KMS-11 (cell line): Measurements from ENCODE around the gene ZSCAN25.

Experiments used
- H2AFZ ChIP-seq: fragments of 200-600 bp; sonication (generic); 2 replicates; pipeline ENCODE4 v1.6.1; 2016; ENCODE audit warnings: antibody characterized with exemption, mixed run types, low read depth
- H3K27ac ChIP-seq: fragments of 200-600 bp; sonication (generic); 2 replicates; pipeline ENCODE4 v1.6.1; 2016; ENCODE audit warnings: mild to moderate bottlenecking, mixed run types
- H3K27me3 ChIP-seq: fragments of 200-600 bp; sonication (generic); 2 replicates; pipeline ENCODE4 v1.6.1; 2017; ENCODE audit warnings: mild to moderate bottlenecking, low read depth, mixed run types, moderate library complexity; ENCODE audit not compliant: insufficient read depth
- H3K36me3 ChIP-seq: fragments of 200-600 bp; sonication (generic); 2 replicates; pipeline ENCODE4 v1.6.1; 2017; ENCODE audit warnings: mild to moderate bottlenecking, mixed run types; ENCODE audit not compliant: insufficient read depth
- H3K4me1 ChIP-seq: fragments of 200-600 bp; sonication (generic); 2 replicates; pipeline ENCODE4 v1.6.1; 2016; ENCODE audit warnings: mild to moderate bottlenecking, low read depth, mixed run types; ENCODE audit not compliant: poor library complexity, severe bottlenecking
- H3K4me2 ChIP-seq: fragments of 200-600 bp; sonication (generic); 2 replicates; pipeline ENCODE4 v1.7.0; 2016; ENCODE audit warnings: mild to moderate bottlenecking, mixed run types
- H3K4me3 ChIP-seq: fragments of 200-600 bp; sonication (generic); IDR thresholded peaks from 2 replicates; pipeline ENCODE4 v1.6.1; 2017; ENCODE audit warnings: low read depth, low read length, mixed read lengths; ENCODE audit not compliant: insufficient read depth
- H3K79me2 ChIP-seq: fragments of 200-600 bp; sonication (generic); 2 replicates; pipeline ENCODE4 v1.6.1; 2016; ENCODE audit warnings: low read depth, mixed run types; ENCODE audit not compliant: insufficient read depth
- H3K9ac ChIP-seq: fragments of 200-600 bp; sonication (generic); 2 replicates; pipeline ENCODE4 v1.6.1; 2016; ENCODE audit warnings: mild to moderate bottlenecking, mixed run types
- H4K20me1 ChIP-seq: fragments of 200-600 bp; sonication (generic); 2 replicates; pipeline ENCODE4 v1.6.1; 2016; ENCODE audit warnings: mild to moderate bottlenecking, mixed run types; ENCODE audit not compliant: insufficient read depth
- TF ChIP-seq, protein P1 (sequence below): fragments of 200-600 bp; sonication (generic); conservative IDR thresholded peaks from 2 replicates; pipeline ENCODE4 v1.6.1; 2017; ENCODE audit warnings: low read depth, mild to moderate bottlenecking, antibody characterized with exemption, low read length, moderate library complexity, mixed read lengths

ZSCAN25 gene

DNA sequence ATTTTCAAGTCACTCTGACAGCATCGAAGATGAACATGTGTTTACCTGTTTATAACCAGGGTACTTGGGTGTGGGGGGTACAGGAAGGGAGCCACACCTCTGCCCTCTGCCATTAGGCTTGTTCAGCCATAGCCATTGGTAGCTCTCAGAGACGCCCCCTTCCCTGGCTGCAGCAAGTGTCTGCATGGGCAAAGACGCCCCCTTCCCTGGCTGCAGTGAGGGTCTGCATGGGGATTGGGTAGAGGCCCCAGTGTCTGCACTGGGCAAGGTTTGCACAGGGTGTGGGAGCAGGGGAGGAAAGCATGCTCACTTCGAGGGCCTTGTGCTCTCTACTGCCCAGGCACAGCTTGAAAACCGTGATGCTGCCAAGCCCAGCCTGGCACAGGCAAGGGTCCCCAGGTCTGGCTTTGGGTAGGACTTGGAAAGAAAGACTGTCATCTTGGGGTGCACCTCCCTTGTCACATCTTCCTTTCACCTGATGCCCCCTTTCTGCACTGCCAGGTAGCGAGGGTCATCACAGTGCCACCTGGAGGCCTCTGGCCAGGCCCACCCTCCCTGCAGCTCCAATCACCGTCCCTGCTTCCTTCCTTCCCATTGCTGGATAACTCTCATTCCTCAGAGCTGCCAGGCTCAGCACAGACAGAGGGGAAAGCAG, 15.0 kb upstream of the ZSCAN25 start:
- Histone ChIP-seq H4K20me1 (no peaks in the 10 kb centered on the region), H3K4me1 (no peaks in the 10 kb centered on the region), H3K4me3 (no peak overlapping the region), H3K79me2 (no peaks in the 10 kb centered on the region), H3K36me3 (no peaks in the 10 kb centered on the region), H2AFZ (no peak overlapping the region), H3K27ac (no peak overlapping the region), H3K9ac (no peak overlapping the region), H3K27me3 (no peaks in the 10 kb centered on the region), H3K4me2 (no peak overlapping the region)
- TF ChIP-seq, protein P1, sequence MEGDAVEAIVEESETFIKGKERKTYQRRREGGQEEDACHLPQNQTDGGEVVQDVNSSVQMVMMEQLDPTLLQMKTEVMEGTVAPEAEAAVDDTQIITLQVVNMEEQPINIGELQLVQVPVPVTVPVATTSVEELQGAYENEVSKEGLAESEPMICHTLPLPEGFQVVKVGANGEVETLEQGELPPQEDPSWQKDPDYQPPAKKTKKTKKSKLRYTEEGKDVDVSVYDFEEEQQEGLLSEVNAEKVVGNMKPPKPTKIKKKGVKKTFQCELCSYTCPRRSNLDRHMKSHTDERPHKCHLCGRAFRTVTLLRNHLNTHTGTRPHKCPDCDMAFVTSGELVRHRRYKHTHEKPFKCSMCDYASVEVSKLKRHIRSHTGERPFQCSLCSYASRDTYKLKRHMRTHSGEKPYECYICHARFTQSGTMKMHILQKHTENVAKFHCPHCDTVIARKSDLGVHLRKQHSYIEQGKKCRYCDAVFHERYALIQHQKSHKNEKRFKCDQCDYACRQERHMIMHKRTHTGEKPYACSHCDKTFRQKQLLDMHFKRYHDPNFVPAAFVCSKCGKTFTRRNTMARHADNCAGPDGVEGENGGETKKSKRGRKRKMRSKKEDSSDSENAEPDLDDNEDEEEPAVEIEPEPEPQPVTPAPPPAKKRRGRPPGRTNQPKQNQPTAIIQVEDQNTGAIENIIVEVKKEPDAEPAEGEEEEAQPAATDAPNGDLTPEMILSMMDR = no peak

DNA sequence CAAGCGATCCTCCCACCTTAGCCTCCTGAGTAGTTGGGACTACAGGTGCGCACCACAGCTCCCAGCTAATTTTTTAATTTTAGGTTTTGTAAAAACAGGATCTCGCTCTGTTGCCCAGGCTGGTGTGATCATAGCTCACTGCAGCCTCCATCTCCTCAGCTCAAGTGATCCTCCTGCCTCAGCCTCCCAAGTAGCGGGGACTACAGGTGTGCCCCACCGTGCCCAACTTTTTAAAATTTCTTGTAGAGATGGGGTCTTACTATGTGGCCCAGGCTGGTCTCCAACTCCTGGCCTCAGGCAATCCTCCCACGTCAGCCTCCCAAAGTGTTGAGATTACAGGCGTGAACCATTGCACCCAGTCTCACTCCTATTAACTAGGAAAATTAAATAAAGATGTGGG, 11.2 kb upstream of the ZSCAN25 start:
- no peaks in the 10 kb centered on the region for H3K27me3 ChIP-seq
- no peak overlapping the region for H3K27ac ChIP-seq
- no peak overlapping the region for H3K4me2 ChIP-seq
- H3K79me2 ChIP-seq = no peaks in the 10 kb centered on the region
- H3K4me3 ChIP-seq = no peak overlapping the region
- H3K9ac ChIP-seq = no peak overlapping the region
- no peaks in the 10 kb centered on the region for H3K4me1 ChIP-seq
- H2AFZ ChIP-seq = no peak overlapping the region
- TF ChIP-seq, protein P1 = no peak
- no peaks in the 10 kb centered on the region for H4K20me1 ChIP-seq
- H3K36me3 ChIP-seq = no peaks in the 10 kb centered on the region

DNA sequence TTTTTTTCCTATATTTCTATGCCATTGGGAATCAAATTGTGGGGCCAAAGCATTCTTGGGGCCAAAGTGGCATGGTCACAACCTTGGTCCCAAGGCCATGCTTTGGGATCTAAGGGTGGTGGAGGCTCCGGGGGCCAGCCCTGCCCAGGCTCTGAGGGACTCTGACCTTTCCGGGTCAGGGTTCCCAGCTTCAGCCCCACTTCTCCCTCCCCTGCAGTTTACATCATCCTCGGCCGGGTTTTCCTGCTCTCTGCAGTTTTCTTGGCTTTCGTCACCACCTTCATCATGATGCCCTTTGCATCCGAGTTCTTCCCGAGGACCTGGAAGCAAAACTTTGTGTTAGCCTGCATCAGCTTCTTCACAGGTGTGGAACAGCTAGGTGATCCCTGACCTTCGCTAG, 10.2 kb upstream of the ZSCAN25 start:
- no peaks in the 10 kb centered on the region for H3K27me3 ChIP-seq
- no peak overlapping the region for H3K4me3 ChIP-seq
- H3K36me3 ChIP-seq = no peaks in the 10 kb centered on the region
- no peak overlapping the region for H3K4me2 ChIP-seq
- no peaks in the 10 kb centered on the region for H4K20me1 ChIP-seq
- H3K4me1 ChIP-seq = no peaks in the 10 kb centered on the region
- H3K79me2 ChIP-seq = no peaks in the 10 kb centered on the region
- TF ChIP-seq, protein P1 = no peak
- H2AFZ ChIP-seq = no peak overlapping the region
- H3K27ac ChIP-seq = no peak overlapping the region
- no peak overlapping the region for H3K9ac ChIP-seq

- Histone ChIP-seq H3K4me1 (no peaks in the 10 kb centered on the region), H2AFZ (no peak overlapping the region), H3K9ac (no peak overlapping the region), H3K36me3 (no peaks in the 10 kb centered on the region), H3K79me2 (no peaks in the 10 kb centered on the region), H4K20me1 (no peaks in the 10 kb centered on the region), H3K27me3 (no peaks in the 10 kb centered on the region), H3K4me2 (no peak overlapping the region), H3K27ac (no peak overlapping the region), H3K4me3 (no peak overlapping the region)
- TF ChIP-seq, protein P1 = no peak
Observed at GRCh38 chr7:99607548-99607947, 9.2 kb upstream of the ZSCAN25 start.
